ENCODE data around the gene CCDC188. TPM values are rescaled to one million over a fixed set of nuclear protein-coding genes. Genes with fewer than 3 reads are reported as not detected.

The CCDC188 gene
- total and polyA plus RNA-seq, 9 of the 15 experiments (the other 6 are each of a cell fraction or from before 2014, with no cell fraction given): not detected

DNA sequence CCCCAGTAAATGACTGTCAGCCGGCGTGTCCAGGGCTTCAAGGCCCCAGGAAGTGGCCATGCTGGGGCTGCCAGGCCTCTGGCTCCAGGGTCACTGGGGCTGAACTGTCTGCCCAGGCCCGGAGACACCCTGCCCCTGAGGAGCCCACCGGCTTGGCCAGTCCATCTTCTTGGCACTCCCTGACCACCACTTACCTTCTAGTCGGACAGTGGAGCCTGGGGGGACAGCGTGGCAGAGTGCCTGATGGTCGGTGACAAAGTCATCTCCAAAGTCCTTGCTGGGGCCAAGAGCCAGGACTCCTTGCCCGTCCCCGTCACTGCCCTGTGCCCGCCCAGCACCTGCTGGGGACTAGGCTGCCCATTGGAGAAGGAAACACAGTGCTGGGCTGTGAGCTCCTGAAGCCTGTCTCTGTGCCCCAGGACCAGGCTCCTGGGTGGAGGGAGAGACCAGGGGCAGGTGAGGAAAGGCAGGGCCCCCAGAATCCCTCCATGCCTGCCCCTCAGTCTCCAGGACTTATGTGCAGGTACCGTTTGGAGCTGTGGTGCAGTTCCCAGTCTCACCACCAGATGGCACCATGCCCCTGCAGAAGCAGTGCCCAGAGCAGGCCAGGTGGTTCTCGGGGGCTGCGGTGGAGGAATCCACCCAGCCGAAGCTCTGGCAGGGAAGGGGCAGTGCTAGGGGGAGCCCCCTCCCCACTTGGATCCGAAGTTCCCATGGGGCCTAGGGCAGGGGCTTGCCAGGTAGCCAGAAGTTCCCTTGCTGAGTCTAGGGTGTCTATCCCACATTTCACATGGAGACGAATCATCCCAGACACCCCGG is 6.0 kb upstream of the CCDC188 start (continued):
- TF ChIP-seq, protein P1, sequence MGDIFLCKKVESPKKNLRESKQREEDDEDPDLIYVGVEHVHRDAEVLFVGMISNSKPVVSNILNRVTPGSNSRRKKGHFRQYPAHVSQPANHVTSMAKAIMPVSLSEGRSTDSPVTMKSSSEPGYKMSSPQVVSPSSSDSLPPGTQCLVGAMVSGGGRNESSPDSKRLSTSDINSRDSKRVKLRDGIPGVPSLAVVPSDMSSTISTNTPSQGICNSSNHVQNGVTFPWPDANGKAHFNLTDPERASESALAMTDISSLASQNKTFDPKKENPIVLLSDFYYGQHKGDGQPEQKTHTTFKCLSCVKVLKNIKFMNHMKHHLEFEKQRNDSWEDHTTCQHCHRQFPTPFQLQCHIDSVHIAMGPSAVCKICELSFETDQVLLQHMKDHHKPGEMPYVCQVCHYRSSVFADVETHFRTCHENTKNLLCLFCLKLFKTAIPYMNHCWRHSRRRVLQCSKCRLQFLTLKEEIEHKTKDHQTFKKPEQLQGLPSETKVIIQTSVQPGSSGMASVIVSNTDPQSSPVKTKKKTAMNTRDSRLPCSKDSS (IDR thresholded peaks at IDR 0.05; ENCODE audit: low read depth, partially characterized antibody): no peak
- TF ChIP-seq KDM4B (IDR thresholded peaks at IDR 0.05; ENCODE audit: borderline replicate concordance in 2 of 2, low read depth in 1 of 2) (peak in 1 of 2 experiments; percentile 35; a peak in 1 of 4 replicates), MED1 (CRISPR knock-in tag; IDR thresholded peaks at IDR 0.05; ENCODE audit: borderline replicate concordance) (peak; percentile 95), BCOR (IDR thresholded peaks at IDR 0.05) (peak; percentile 52; the same call in 1 of the 2 replicates), CAMTA2 (CRISPR knock-in tag; conservative IDR thresholded peaks at IDR 0.05) (0 out of 2 replicates have a peak, but pooled peaks have one; percentile 85), ZNF263 (CRISPR knock-in tag; IDR thresholded peaks at IDR 0.05; ENCODE audit: borderline replicate concordance) (no peak; the same call in none of the 2 replicates), NR1H2 (CRISPR knock-in tag; IDR thresholded peaks at IDR 0.05) (no peak), LARP7 (IDR thresholded peaks at IDR 0.05) (no peak), HIVEP1 (CRISPR knock-in tag; IDR thresholded peaks at IDR 0.05) (peak; percentile 64; the same call in 1 of the 2 replicates), ZNF143 (CRISPR knock-in tag; IDR thresholded peaks at IDR 0.05) (0 out of 2 replicates have a peak, but pooled peaks have one; percentile 38), TEAD4 (IDR thresholded peaks at IDR 0.05; ENCODE audit: low read length) (peak; percentile 39; the same call in 1 of the 2 replicates), TEAD4 (CRISPR knock-in tag; IDR thresholded peaks at IDR 0.05; ENCODE audit: borderline replicate concordance) (no peak), IFI16 (CRISPR knock-in tag; IDR thresholded peaks at IDR 0.05) (no peak), BRD4 (IDR thresholded peaks at IDR 0.05) (no peak), ZNF24 (IDR thresholded peaks at IDR 0.05) (no peak; the same call in 1 of the 2 replicates), FOXK1 (CRISPR knock-in tag; IDR thresholded peaks at IDR 0.05; ENCODE audit: borderline replicate concordance) (peak; percentile 96; the same call in 1 of the 2 replicates)
- TF ChIP-seq, protein P2, sequence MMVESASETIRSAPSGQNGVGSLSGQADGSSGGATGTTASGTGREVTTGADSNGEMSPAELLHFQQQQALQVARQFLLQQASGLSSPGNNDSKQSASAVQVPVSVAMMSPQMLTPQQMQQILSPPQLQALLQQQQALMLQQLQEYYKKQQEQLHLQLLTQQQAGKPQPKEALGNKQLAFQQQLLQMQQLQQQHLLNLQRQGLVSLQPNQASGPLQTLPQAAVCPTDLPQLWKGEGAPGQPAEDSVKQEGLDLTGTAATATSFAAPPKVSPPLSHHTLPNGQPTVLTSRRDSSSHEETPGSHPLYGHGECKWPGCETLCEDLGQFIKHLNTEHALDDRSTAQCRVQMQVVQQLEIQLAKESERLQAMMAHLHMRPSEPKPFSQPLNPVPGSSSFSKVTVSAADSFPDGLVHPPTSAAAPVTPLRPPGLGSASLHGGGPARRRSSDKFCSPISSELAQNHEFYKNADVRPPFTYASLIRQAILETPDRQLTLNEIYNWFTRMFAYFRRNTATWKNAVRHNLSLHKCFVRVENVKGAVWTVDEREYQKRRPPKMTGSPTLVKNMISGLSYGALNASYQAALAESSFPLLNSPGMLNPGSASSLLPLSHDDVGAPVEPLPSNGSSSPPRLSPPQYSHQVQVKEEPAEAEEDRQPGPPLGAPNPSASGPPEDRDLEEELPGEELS (CRISPR knock-in tag; IDR thresholded peaks at IDR 0.05; ENCODE audit: borderline replicate concordance): 0 out of 2 replicates have a peak, but pooled peaks have one; percentile 70
- TF ChIP-seq, protein P3, sequence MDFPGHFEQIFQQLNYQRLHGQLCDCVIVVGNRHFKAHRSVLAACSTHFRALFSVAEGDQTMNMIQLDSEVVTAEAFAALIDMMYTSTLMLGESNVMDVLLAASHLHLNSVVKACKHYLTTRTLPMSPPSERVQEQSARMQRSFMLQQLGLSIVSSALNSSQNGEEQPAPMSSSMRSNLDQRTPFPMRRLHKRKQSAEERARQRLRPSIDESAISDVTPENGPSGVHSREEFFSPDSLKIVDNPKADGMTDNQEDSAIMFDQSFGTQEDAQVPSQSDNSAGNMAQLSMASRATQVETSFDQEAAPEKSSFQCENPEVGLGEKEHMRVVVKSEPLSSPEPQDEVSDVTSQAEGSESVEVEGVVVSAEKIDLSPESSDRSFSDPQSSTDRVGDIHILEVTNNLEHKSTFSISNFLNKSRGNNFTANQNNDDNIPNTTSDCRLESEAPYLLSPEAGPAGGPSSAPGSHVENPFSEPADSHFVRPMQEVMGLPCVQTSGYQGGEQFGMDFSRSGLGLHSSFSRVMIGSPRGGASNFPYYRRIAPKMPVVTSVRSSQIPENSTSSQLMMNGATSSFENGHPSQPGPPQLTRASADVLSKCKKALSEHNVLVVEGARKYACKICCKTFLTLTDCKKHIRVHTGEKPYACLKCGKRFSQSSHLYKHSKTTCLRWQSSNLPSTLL (IDR thresholded peaks at IDR 0.05): no peak
- TF ChIP-seq, protein P4, sequence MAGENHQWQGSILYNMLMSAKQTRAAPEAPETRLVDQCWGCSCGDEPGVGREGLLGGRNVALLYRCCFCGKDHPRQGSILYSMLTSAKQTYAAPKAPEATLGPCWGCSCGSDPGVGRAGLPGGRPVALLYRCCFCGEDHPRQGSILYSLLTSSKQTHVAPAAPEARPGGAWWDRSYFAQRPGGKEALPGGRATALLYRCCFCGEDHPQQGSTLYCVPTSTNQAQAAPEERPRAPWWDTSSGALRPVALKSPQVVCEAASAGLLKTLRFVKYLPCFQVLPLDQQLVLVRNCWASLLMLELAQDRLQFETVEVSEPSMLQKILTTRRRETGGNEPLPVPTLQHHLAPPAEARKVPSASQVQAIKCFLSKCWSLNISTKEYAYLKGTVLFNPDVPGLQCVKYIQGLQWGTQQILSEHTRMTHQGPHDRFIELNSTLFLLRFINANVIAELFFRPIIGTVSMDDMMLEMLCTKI (IDR thresholded peaks at IDR 0.05; ENCODE audit: partially characterized antibody): no peak
- TF ChIP-seq, protein P5, sequence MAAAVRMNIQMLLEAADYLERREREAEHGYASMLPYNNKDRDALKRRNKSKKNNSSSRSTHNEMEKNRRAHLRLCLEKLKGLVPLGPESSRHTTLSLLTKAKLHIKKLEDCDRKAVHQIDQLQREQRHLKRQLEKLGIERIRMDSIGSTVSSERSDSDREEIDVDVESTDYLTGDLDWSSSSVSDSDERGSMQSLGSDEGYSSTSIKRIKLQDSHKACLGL (CRISPR knock-in tag; IDR thresholded peaks at IDR 0.05; ENCODE audit: borderline replicate concordance, poor library complexity, severe bottlenecking): no peak
